Glomerular endothelial cell (primary cell): ENCODE measurements around the gene CSNK1G1. TPM values are rescaled to one million over a fixed set of nuclear protein-coding genes. Genes with fewer than 3 reads are reported as not detected.
A peak's percentile ranks its signal among the peaks of the same experiment; 100 is the strongest.
"Not testable (repeated sequence)": the region's sequence is repeated elsewhere in the genome, so short reads cannot be mapped to it uniquely, and the experiment has no call there.

Experiments used
- DNase-seq: peaks from one replicate; pipeline ENCODE4 v3.0.0-alpha.2; 2011; ENCODE audit warnings: low read depth, low spot score; ENCODE audit errors: extremely low read depth
- total RNA-seq: library from RNA; depleted of rRNA; stranded (reverse); fragments of >200 nt; gene quantifications from 2 replicates; pipeline ENCODE4 v1.2.3, GENCODE V29; 2015

CSNK1G1 gene
- total RNA-seq, 1 donor from 2014 or later: 27.2 TPM

DNA sequence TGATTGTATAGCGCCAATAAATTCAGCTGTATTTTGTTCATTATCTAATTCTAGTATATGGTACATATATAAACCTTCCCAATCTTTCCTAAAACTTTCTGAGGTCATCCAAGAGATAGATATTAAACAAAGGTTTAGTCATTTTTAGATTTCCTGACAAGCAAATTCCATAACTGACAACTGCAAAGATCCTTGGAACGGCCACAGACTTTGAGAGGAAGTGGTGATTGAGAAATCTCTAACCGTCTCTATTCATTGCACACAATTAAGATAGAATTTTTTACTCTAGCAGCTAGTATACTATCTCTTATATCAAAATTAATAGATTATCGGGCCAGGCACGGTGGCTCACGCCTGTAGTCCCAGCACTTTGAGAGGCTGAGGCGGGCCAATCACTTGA is 4.7 kb downstream of the CSNK1G1 start:
- no peak for DNase-seq

DNA sequence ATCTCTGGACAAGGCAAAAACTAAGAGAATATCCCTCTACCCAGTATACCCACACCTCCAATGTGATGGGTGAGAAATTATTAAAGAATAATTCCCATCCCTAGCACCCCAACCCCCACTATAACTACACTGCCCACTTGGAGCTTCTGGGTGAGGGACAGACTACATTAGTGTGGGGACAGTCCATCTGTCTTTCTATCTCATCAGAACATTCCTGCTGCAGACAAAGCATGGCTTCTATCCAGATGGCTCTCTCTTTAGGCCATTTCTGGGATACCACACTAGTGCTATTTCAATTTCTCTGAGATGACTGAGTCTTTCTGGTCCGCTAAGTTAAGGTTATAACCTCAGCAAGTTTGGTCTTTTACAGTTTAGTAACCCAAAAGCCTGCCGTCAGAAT is 6.6 kb downstream of the CSNK1G1 start:
- no peak for DNase-seq

DNA sequence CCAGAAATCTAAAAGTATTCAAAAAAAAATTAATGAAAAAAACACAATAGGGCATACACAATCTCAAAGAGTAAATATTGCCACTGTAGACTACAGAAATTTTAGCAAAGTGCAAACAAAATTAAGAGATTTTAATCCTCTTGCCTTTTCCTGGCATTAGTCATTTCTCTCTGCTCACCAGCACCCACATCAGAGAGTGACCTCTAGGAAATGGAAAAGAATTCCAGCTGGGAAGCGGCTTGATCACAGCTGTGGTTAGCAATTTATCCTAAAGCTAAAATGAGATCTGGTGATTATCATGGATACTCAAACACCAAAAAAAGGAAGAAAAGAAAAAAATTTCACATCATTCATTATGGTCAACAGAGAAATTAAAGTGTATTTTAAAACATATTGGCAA is 7.5 kb downstream of the CSNK1G1 start:
- DNase-seq: no peak

DNA sequence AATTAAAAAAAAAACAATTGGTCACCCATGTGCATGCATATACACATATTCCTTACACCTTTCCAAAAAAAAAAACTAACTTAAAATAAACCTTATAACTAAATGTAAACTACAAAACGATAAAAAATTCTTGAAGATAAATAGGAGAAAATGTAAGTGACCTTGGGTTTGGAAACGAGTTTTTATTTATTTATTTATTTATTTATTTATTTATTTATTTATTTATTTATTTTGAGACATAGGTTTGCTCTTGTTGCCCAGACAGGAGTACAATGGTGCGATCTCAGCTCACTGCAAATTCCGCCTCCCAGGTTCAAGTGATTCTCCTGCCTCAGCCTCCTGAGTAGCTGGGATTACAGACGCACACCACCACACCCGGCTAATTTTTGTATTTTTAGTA is 9.7 kb downstream of the CSNK1G1 start:
- DNase-seq: not testable (repeated sequence)

DNA sequence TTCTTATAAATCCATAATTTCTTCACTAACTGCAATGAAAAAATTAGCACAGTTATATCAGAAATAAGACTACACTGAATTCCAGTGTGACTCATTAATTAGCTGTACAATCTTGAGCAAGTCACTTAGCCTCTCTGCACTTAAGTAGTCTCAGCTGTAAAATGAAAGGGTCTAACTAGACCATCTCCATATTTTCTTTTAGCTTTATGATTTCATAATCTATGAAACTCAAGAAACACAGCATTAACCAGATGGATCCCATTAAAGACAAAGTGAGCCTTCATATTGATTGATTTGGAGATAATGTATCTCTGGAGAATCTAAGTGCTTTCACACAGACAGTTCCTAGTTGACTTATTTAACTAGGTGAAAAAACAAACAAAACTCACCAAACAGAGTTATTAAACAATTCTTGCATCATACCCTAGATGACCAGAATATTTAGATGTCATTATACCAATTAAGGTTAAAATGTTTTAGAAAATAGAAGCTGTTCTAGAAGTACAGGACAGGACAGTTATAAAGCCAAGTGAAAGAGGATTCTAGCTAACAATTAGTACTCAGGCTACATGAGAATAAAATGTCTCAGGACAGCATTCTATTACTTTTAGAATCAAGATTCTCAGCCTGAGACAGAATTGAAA is 11.2 kb downstream of the CSNK1G1 start:
- DNase-seq: no peak

DNA sequence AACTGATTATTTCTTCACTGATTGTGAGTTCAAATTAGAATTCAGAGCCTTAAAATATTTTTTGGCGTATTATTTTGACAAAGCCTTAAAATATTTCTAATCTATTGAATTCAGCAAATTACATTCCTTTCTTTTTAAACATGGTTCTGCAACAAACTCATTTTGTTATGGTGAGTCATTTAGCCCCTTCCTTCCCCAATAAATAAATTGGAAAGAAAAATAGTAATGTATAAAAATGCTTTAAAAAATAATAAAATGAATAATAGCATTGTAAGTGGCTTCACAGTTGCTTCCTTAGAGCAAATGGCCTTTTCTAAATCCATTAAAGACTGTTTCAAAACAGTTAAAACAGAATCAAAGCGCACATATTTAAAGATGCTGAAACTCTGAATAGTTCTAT is 12.1 kb downstream of the CSNK1G1 start:
- no peak for DNase-seq

DNA sequence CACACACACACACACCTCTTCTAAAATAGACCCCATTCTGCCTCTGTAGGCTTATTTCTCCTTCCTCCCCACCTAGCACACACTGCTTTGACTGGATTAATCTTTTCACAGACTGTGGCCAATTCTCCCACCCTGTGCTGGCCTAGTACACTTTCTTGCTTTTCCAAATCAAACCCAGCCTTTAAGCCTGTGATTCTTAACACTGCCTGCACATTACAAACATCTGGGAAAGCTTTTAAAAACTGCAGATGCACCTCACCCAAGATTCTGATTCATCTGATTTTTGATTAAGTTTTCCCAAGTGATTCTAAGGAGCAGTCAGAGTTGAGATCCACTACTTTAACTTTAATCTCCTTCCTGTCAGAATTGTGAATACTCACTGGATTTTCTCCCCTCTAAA is 12.8 kb downstream of the CSNK1G1 start:
- DNase-seq: no peak

DNA sequence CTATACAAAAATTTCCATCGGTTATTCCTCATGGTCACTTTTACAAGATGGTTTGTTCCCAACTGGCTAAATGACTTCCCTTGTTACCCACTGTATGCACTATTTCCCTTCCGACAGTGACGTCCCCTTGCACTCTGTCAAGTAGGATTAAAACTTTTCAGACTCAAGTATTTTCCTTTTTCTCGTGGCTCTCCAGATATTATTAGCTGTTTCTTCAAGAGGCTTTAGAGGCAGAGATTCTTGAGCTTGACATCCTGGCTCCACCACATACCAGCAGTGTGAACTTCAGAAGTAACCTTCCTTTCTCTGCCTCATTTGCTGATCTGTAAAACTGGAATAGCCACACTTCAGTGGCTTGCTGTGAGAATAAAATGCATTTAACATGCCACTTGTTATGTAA is 14.0 kb downstream of the CSNK1G1 start:
- no peak for DNase-seq

DNA sequence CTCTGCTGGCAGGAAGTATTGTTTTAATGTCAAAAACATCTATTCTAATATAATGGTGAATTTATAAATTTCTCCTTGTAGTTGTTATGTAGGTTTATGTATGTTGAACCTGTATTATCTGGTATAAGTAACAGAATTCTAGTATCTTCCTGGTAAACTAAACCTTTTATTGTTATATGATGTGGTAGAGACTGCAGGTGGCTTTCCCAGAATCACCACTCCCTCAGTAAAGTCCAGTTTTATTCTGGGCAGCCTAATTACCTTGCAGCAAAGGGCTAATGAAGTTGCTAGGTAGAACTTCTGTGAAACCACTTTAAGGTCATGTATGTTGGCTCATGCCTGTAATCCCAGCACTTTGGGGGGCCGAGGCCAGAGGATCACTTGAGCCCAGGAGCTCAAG is 15.6 kb downstream of the CSNK1G1 start:
- no peak for DNase-seq

DNA sequence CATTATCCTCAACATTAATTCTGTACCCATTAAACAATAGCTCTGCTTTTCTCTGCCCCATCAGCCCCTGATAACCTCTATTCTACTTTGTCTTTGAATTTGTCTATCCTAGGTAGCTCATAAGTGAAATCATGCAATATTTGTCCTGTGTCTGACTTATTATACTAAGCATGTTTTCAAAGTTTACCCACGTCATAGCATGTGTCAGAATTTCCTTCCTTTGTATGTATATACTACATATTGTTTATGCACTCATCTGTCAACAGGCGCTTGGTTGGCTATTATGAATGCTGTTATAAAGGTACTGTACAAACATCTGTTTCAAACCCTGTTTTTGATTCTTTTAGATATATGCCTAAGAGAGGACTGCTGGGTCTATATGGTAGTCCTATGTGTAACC is 18.2 kb downstream of the CSNK1G1 start:
- peak; percentile 83 for DNase-seq

DNA sequence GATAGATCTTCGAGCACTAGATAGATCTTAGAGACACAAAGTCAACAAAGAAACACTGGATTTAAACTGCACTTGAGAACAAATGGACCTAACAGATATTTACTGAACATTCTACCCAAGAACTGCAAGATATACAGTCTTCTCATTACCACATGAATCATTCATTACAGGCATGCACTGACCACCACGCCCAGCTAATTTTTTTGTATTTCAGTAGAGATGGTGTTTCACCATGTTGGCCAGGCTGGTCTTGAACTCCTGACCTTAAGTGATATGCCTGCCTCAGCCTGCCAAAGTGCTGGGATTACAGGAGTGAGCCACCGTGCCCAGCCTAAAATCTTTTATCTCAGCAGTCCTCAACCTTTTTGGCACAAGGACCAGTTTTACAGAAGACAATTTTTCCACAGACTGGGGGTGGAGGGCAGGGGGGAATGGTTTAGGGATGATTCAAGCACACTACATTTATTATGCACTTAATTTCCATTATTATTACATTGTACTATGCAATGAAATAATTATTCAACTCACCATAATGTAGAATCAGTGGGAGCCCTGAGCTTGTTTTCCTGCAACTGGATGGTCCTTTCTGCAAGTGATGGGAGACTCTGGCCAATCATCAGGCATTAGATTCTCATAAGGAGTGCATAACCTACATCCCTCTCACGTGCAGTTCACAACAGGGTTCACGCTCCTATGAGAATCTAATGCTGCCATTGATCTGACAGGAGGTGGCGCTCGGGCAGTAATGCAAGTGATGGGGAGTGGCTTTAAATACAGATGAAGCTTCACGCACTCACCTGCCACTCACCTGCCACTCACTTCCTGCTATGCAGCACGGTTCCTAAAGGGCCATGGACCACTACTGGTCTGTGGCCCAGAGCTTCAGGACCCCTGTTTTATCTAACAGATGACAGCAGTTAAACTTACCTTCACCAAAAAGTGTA is 21.7 kb downstream of the CSNK1G1 start:
- DNase-seq: no peak

DNA sequence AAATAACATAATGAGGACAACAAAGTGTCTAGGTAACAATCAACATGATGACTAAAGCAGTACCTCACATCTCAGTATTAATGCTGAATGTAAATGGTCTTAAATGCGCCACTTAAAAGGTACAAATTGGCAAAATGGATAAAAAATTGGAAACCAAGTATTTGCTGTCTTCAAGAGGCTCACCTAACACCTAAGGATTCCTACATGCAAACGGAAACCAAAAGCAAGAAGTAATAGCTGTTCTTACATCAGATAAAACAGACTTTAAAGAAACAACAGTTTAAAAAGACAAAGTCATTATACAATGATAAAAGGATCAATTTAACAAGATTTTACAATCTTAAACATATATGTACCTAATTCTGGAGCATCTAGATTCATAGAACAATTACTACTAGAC is 22.5 kb downstream of the CSNK1G1 start:
- no peak for DNase-seq

DNA sequence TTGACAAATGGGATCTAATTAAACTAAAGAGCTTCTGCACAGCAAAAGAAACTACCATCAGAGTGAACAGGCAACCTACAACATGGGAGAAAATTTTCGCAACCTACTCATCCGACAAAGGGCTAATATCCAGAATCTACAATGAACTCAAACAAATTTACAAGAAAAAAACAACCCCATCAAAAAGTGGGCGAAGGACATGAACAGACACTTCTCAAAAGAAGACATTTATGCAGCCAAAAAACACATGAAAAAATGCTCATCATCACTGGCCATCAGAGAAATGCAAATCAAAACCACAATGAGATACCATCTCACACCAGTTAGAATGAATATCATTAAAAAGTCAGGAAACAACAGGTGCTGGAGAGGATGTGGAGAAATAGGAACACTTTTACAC is 24.3 kb downstream of the CSNK1G1 start:
- not testable (repeated sequence) for DNase-seq

DNA sequence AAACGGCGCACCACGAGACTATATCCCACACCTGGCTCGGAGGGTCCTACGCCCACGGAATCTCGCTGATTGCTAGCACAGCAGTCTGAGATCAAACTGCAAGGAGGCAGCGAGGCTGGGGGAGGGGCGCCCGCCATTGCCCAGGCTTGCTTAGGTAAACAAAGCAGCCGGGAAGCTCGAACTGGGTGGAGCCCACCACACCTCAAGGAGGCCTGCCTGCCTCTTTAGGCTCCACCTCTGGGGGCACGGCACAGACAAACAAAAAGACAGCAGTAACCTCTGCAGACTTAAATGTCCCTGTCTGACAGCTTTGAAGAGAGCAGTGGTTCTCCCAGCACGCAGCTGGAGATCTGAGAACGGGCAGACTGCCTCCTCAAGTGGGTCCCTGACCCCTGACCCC is 29.0 kb downstream of the CSNK1G1 start:
- DNase-seq: not testable (repeated sequence)

DNA sequence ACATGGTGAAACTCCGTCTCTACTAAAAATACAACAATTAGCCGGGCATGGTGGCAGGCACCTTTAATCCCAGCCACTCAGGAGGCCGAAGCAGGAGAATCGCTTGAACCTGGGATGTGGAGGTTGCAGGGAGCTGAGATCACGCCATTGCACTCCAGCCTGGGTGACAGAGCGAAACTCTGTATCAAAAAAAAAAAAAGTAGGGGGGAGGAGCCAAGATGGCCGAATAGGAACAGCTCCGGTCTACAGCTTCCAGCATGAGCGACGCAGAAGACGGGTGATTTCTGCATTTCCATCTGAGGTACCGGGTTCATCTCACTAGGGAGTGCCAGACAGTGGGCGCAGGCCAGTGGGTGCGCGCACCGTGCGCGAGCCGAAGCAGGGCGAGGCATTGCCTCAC is 29.5 kb downstream of the CSNK1G1 start:
- DNase-seq: not testable (repeated sequence)

DNA sequence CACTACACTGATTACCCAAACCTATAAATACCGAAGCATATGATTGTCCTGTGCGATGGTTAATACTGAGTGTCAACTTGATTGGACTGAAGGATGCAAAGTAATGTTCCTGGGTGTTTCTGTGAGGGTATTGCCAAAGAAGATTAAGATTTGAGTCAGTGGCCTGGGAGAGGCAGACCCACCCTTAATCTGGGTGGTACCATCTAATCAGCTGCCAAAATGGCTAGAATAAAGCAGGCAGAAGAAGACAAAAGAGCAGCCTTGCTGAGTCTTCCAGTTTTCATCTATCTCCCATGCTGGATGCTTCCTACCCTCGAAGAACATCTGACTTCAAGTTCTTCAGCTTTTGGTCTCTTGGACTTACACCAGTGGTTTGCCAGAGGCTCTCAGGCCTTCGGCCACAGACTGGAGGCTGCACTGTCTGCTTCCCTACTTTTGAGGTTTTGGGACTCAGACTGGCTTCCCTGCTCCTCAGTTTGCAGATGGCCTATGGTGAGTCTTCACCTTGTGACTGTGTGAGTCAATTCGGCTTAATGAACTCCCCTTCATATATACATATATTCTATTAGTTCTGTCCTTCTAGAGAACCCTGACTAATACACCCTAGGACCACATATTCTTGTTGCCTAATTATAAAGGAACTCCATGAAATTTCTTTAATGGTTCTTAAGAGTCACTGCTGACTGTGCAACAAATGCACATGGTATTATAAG is 31.7 kb downstream of the CSNK1G1 start:
- DNase-seq: no peak

DNA sequence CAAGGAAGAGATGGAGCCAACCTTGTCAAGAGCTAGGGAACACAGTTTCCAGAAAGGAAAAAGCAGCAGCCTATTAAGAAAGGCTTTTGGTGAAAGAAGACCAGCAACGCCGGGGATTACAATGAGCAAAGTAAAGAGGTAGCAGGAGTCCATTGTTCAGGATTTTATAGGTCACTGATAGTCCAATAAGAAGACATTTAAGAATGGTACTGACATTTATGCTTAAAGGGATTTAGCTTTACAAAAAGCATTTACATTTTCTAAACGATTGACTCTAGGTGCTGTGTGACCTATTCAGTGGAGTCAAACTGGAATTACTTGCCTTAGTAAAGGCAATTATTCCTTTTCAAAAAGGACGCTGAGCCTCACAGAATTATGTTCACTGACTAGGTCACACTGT is 40.8 kb downstream of the CSNK1G1 start:
- DNase-seq: no peak

DNA sequence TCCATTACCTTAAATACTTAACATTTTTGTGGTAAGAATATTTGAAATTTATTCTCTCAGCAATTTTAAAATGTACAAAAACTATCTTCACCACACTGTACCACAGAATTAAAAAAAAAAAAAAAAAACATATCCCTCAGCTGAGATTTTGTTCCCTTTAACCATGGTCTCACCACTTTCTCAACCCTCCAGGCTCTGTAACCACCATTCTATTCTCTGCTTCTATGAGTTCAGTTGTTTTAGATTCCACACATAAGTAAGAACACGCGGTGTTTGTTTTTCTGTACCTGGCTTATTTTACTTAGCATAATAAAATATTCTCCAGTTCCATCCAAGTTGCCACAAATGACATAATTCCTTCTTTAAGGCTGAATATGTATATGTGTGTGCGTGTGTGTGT is 41.5 kb downstream of the CSNK1G1 start:
- no peak for DNase-seq

DNA sequence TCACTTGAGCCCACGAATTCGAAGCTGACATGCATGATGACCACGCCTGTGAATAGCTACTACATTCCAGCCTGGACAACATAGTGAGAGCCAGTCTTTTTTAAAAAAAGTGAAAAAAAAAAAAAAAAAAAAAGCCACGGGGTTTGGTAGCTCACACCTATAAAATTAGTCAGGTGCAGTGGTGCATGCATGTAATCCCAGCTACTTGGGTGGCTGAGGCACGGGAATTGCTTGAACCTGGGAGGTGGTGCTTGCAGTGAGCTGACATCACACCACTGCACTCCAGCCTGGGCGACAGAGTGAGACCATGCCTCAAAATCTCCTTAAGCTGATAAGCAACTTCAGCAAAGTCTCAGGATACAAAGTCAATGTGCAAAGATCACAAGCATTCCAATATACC is 44.4 kb downstream of the CSNK1G1 start:
- DNase-seq: no peak

DNA sequence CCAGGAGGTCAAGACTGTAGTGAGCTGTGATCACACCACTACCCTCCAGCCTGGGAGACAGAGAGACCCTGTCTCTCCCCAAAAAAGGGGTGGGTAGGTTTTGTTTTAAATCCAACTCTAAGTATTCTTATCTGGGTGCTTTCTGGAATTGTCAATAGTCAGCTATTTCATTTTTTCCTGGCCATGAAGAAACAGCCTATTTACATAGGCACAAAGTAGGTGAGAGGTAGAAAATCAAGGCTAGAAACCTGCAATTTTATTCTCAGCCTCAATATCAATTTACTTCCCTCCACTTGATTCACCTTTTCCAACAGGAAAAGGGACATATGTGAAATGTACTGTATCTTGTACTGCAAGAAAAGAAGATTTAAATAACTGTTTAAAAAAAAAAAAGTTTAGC is 45.9 kb downstream of the CSNK1G1 start:
- DNase-seq: no peak

DNA sequence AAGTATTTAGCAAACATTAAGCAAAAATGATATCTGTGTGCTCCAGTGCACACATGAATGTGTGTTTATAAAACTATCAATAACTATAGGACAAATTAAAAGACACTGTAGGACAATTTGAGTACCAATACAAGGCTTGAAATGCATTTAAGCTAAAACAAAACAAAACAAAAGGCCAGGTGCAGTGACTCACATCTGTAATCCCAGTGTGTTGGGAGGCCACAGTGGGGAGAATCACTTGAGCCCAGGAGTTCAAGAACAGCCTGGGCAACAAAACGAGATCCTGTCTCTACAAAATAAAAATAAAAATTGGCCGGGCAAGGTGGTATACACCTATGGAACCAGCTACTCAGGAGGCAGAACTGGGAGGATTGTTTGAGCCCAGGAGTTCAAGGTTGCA is 50.7 kb downstream of the CSNK1G1 start:
- no peak for DNase-seq

DNA sequence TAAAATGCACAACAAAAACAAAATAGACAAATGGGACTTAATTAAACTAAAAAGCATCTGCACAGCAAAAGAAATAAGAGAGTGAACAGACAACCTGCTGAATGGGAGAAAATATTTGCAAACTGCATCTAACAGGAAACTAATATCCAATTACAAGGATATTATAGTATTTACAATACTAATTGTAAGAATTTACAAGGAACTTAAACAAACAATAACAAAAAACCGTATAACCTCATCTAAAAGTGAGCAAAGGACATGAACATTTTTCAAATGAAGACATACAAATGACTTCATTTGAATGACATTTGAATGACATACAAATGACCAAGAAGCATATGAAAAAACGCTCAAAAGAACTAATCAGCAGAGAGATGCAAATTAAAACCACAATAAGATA is 66.4 kb downstream of the CSNK1G1 start:
- DNase-seq: no peak
